Hematopoietic multipotent progenitor cell treated with erythropoietin and hydrocortisone succinate and interleukin-3 and kit ligand, for 8 days (in vitro differentiated cells): ENCODE data around the gene DCTN2.

Source experiments
- DNase-seq: peaks from one replicate; pipeline ENCODE4 v3.0.0-alpha.2; 2015

The DCTN2 gene

DNA sequence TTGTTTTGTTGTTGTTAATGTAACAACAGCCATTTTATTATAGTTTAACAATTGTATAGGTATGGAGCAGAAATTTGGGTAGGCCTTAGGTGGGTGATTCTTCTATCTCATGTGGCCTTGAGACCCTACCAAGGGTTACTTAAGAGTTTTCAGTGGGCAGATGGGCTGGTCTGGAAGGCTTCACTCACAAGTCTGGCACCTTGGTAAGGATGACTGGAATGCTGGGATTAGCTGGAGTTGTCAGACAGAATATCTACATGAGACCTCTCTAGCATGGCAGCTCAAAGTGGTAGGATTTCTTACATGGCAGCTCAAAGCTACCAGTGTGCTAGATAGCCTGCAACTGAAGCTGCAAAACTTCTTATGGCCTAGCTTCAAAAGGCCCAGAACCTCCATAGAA lies 61.3 kb downstream of the DCTN2 start:
- DNase-seq: no peak

DNA sequence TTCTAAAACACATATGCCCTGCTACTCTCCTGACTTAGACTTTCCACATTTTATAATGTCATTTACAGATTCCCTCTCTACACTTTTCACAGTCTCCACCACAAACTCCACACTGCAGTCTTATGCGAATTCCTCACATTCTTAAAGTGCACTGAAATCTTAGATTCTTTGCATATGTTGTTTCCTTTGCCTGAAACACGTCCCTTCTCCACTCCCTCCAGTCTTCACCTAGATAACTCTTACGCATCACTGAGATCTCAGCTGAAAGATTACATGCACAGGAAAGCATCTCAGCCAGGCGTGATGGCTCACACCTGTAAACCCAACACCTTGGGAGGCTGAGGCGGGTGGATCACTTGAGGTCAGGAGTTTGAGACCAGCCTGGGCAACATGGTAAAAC lies 63.5 kb downstream of the DCTN2 start:
- DNase-seq: no peak

DNA sequence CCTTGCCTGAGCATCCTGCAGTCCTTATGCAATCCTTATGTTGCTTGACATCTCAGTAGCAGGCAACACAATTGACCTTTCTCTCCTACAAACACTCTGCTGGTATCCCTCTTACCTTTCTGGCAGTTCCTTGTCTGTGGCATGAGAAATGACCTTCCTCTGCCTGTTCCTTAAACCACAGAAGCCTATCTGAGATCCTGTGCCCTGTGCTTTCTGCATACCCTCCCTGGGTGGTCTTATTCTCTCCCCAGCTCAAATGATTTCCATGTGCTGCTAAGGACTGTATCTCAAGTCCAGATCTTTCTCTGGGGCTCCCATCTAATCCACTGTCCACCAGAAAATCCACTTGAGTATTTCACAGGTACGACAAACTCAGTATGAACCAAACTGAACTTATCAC lies 65.3 kb downstream of the DCTN2 start:
- no peak for DNase-seq
